Right atrium auricular region (tissue), 2 donors: Measurements from ENCODE around the gene USH2A. TPM values are rescaled to one million over a fixed set of nuclear protein-coding genes. Genes with fewer than 3 reads are reported as not detected.

Source experiments
- DNase-seq: peaks from one replicate; pipeline ENCODE4 v3.0.0-alpha.2; 2019; ENCODE audit warnings: low spot score
- H3K27ac ChIP-seq, 2 donors: fragments of 200-600 bp; sonication (generic); 1 replicate in 1 of 2; 2 replicates in 1 of 2; pipeline ENCODE4 v1.5.1; 2016 to 2019
- H3K27me3 ChIP-seq, 2 donors: fragments of 200-600 bp; sonication (generic); one replicate each; pipeline versions ENCODE4 v1.5.1 to v1.6.0; 2017 to 2019
- H3K36me3 ChIP-seq: fragments of 200-600 bp; sonication (generic); one replicate; pipeline ENCODE4 v1.5.1; 2016
- H3K4me1 ChIP-seq, 2 donors: fragments of 200-600 bp; sonication (generic); one replicate each; pipeline versions ENCODE4 v1.5.1 to v1.6.0; 2017 to 2019
- H3K4me3 ChIP-seq, 2 donors: fragments of 200-600 bp; sonication (generic); 1 replicate in 1 of 2; 2 replicates in 1 of 2; pipeline ENCODE4 v1.5.1; 2017 to 2019; ENCODE audit warnings: mild to moderate bottlenecking in 1 of 2, moderate library complexity in 1 of 2
- H3K9me3 ChIP-seq, 2 donors: fragments of 200-600 bp; sonication (generic); one replicate each; pipeline ENCODE4 v1.5.1; 2019
- CTCF ChIP-seq, 2 donors: fragments of 200-600 bp; sonication (generic); IDR thresholded peaks; one replicate each; pipeline ENCODE4 v1.5.1; 2019; ENCODE audit warnings: antibody characterized with exemption in 2 of 2
- total RNA-seq, 2 donors: library from RNA; depleted of rRNA; stranded (reverse); fragments of >200 nt; gene quantifications; one replicate each; pipeline ENCODE4 v1.1.0, GENCODE V29; 2016

Gene USH2A
- total RNA-seq, 2 donors from 2014 or later: 2.4 to 5.6 TPM

DNA sequence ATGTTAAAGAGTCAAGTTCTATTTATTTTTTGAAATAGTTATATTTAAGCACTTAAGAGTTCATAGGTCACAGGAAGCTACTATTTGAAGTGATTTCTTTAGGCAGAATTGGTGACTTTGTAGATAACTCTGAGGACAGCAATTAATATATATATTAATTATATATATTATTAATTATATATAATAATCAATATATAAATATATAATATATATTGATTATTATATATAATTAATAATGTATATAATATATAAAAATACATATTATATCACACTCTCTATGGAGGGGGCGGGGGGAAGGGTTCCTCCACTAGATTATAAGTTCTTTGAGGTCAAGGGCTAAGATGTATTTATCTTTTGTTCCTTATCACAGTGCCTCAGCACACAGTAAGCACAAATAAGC lies 547.5 kb downstream of the USH2A start:
- Histone ChIP-seq H3K4me1 (no peaks in the 10 kb centered on the region), H3K36me3 (no peaks in the 10 kb centered on the region), H3K4me3 (no peak overlapping the region), H3K27me3 (no peaks in the 10 kb centered on the region), H3K27ac (no peak overlapping the region), H3K9me3 (no peaks in the 10 kb centered on the region)
- TF ChIP-seq CTCF (IDR thresholded peaks at IDR 0.05): no peak
- no peak for DNase-seq

DNA sequence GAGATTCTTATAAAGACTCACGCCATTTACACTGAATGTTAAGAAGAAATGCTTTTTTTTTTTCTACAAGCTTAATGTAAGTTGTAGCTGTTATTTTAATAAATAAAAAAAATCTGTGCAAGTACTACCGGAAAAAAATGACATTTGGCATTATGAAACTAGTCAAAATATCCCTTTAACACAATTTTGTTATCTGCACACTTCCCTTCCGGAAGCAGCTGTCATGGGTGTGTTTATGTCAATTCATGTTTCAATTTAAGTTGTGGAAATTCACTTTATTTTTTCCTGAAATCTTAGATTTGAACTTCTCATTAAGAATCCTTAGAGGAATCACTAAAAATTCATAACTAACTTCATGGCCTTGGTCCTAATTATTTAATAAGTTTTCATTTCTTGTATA lies 548.0 kb downstream of the USH2A start:
- Histone ChIP-seq H3K9me3 (no peaks in the 10 kb centered on the region), H3K36me3 (no peaks in the 10 kb centered on the region), H3K4me3 (no peak overlapping the region), H3K27ac (no peak overlapping the region), H3K4me1 (no peaks in the 10 kb centered on the region), H3K27me3 (no peaks in the 10 kb centered on the region)
- no peak for DNase-seq
- no peak for TF ChIP-seq CTCF (IDR thresholded peaks at IDR 0.05)

DNA sequence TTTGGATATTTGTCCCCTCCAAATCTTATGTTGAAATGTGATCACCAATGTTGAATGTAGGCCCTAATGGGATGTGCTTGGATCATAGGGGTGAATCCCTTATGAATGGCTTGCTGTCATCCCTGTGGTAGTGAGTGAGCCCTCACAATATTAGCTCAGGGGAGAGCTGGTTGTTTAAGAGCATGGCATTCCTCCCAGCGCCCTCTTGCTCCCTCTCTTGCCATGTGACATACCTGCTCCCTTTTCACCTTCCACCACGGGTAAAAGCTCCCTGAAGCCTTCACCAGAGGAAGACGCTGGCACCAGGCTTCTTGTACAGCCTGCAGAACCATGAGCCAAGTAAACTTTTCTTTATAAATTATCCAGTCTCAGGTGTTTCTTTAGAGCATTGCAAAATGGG lies 550.6 kb downstream of the USH2A start:
- Histone ChIP-seq H3K36me3 (no peaks in the 10 kb centered on the region), H3K27me3 (no peaks in the 10 kb centered on the region), H3K9me3 (no peaks in the 10 kb centered on the region), H3K4me3 (no peak overlapping the region), H3K27ac (no peak overlapping the region), H3K4me1 (no peaks in the 10 kb centered on the region)
- DNase-seq: no peak
- no peak for TF ChIP-seq CTCF (IDR thresholded peaks at IDR 0.05)

GRCh38 chr1:215868500-215868899 lies 554.7 kb downstream of the USH2A start:
- Histone ChIP-seq H3K9me3 (no peaks in the 10 kb centered on the region), H3K27me3 (no peaks in the 10 kb centered on the region), H3K4me1 (no peaks in the 10 kb centered on the region), H3K27ac (no peak overlapping the region), H3K36me3 (no peaks in the 10 kb centered on the region), H3K4me3 (no peak overlapping the region)
- no peak for TF ChIP-seq CTCF (IDR thresholded peaks at IDR 0.05)
- no peak for DNase-seq

- H3K27ac ChIP-seq: no peak overlapping the region
- no peak overlapping the region for H3K4me3 ChIP-seq
- H3K36me3 ChIP-seq: no peaks in the 10 kb centered on the region
- no peaks in the 10 kb centered on the region for H3K4me1 ChIP-seq
- DNase-seq: no peak
- TF ChIP-seq CTCF (IDR thresholded peaks at IDR 0.05): no peak
- H3K9me3 ChIP-seq: no peaks in the 10 kb centered on the region
- H3K27me3 ChIP-seq: no peaks in the 10 kb centered on the region
Measured at GRCh38 chr1:215865060-215865459, 558.2 kb downstream of the USH2A start.

GRCh38 chr1:215863796-215864195 lies 559.5 kb downstream of the USH2A start:
- no peaks in the 10 kb centered on the region for H3K9me3 ChIP-seq

More at GRCh38 chr1:215863796-215864195, 559.5 kb downstream of the USH2A start:
- no peak overlapping the region for H3K4me3 ChIP-seq
- no peaks in the 10 kb centered on the region for H3K36me3 ChIP-seq
- no peak overlapping the region for H3K27ac ChIP-seq
- H3K4me1 ChIP-seq: no peaks in the 10 kb centered on the region
- DNase-seq: no peak
- TF ChIP-seq CTCF (IDR thresholded peaks at IDR 0.05): no peak
- H3K27me3 ChIP-seq: no peaks in the 10 kb centered on the region
